PC-9 (cell line): ENCODE data around the gene PIGN. TPM values are rescaled to one million over a fixed set of nuclear protein-coding genes. Genes with fewer than 3 reads are reported as not detected.

Source experiments
- BruUV-seq: library from RNA; stranded (reverse); fragments of 400-500 nt; replicated peaks from 2 replicates; lab custom pipeline; 2021; lab: Mats Ljungman, UMichigan
- CTCF ChIA-PET: fragments of 300-600 bp; sonication (Branson Sonifier 250); formaldehyde crosslinking; loops from one replicate; lab custom pipeline; 2022; ENCODE audit warnings: antibody characterized with exemption; lab: Charles Lee
- POLR2A ChIA-PET: fragments of 300-600 bp; sonication (Branson Sonifier 250); formaldehyde crosslinking; loops from one replicate; lab custom pipeline; 2022; ENCODE audit warnings: antibody characterized with exemption; ENCODE audit not compliant: unreplicated experiment; lab: Charles Lee
- DNase-seq, 2 experiments: peaks; one replicate each; pipeline versions ENCODE4 v3.0.0 to v3.0.0-alpha.2; 2015 to 2022; ENCODE audit warnings: mixed read lengths in 1 of 2
- H2AFZ ChIP-seq: fragments of 200-600 bp; sonication (generic); 2 replicates; pipeline ENCODE4 v1.8.1; 2017; ENCODE audit warnings: antibody characterized with exemption
- H3F3A ChIP-seq: fragments of 200-600 bp; sonication (generic); 2 replicates; pipeline ENCODE4 v1.8.1; 2017; ENCODE audit warnings: antibody characterized with exemption, mild to moderate bottlenecking, low read depth; ENCODE audit not compliant: insufficient read depth
- H3K27ac ChIP-seq: fragments of 200-600 bp; sonication (generic); 2 replicates; pipeline ENCODE4 v1.6.1; 2016; ENCODE audit warnings: mixed run types
- H3K27me3 ChIP-seq: fragments of 200-600 bp; sonication (generic); 2 replicates; pipeline ENCODE4 v1.6.1; 2016; ENCODE audit warnings: low read depth, mixed run types; ENCODE audit not compliant: insufficient read depth
- H3K36me3 ChIP-seq: fragments of 200-600 bp; sonication (generic); 2 replicates; pipeline ENCODE4 v1.6.1; 2016; ENCODE audit warnings: low read depth, mixed run types
- H3K4me1 ChIP-seq: fragments of 200-600 bp; sonication (generic); replicated peaks from 2 replicates; pipeline ENCODE4 v1.6.1; 2016; ENCODE audit warnings: mixed run types; ENCODE audit not compliant: insufficient read depth
- H3K4me2 ChIP-seq: fragments of 200-600 bp; sonication (generic); 2 replicates; pipeline ENCODE4 v1.6.1; 2017; ENCODE audit warnings: mixed run types
- H3K4me3 ChIP-seq: fragments of 200-600 bp; sonication (generic); 2 replicates; pipeline ENCODE4 v1.6.1; 2016; ENCODE audit warnings: mixed run types
- H3K79me2 ChIP-seq: fragments of 200-600 bp; sonication (generic); 2 replicates; pipeline ENCODE4 v1.6.1; 2017; ENCODE audit warnings: low read depth, mixed run types
- H3K9me2 ChIP-seq: fragments of 200-600 bp; sonication (generic); 2 replicates; pipeline ENCODE4 v1.8.1; 2017; ENCODE audit warnings: mild to moderate bottlenecking; ENCODE audit not compliant: insufficient read depth
- H3K9me3 ChIP-seq: fragments of 200-600 bp; sonication (generic); 2 replicates; pipeline ENCODE4 v1.8.1; 2016; ENCODE audit warnings: low read depth; ENCODE audit not compliant: insufficient read depth
- H4K20me1 ChIP-seq: fragments of 200-600 bp; sonication (generic); 2 replicates; pipeline ENCODE4 v1.8.1; 2017; ENCODE audit not compliant: insufficient read depth
- EZH2 ChIP-seq: fragments of 200-600 bp; sonication (generic); IDR thresholded peaks from 2 replicates; pipeline ENCODE4 v1.8.0; 2017; ENCODE audit warnings: antibody characterized with exemption, low read depth
- intact Hi-C: fragments of 100-400 bp; cut with micrococcal nuclease; formaldehyde crosslinking; loops from one replicate; pipeline ENCODE4 v1.10.0; 2022; ENCODE audit not compliant: unreplicated experiment
- total RNA-seq: library from RNA; stranded (reverse); gene quantifications from 2 replicates; pipeline ENCODE4 v1.2.3, GENCODE V29; 2021
- TF ChIP-seq, protein P1 (sequence below): fragments of 200-600 bp; sonication (generic); conservative IDR thresholded peaks from 2 replicates; pipeline ENCODE4 v1.6.1; 2017; ENCODE audit warnings: mixed run types, antibody characterized with exemption, mild to moderate bottlenecking, moderate library complexity

Gene PIGN
- total RNA-seq, 1 experiment from 2014 or later: 20.3 TPM

DNA sequence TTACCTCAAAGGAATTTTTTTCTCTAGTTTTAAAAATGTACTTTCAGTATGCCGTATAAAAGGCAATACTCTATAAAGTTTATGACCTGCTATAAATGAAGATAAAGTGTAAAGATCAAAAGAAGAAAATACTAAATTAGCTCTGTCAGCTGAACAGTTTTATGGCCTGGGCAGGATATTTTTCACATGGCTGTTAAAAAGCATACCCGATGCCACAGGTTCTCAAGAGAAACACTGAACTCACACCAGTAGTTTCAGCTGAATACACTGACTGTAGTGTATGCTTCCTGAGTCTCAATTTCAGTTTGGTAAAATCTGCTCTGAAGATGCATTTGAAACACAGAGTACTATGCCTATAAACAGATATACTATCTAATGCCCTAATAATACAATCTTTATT lies 126.0 kb downstream of the PIGN start:
- no TSS peak for BruUV-seq
- no peaks in the 10 kb centered on the region for H3F3A ChIP-seq
- no peak overlapping the region for H3K27ac ChIP-seq
- no peaks in the 10 kb centered on the region for H3K79me2 ChIP-seq
- POLR2A ChIA-PET: no interaction called here
- no peaks in the 10 kb centered on the region for H3K27me3 ChIP-seq
- no peak for DNase-seq
- H3K4me1 ChIP-seq: no peaks in the 10 kb centered on the region
- H3K4me2 ChIP-seq: no peak overlapping the region
- no peak overlapping the region for H2AFZ ChIP-seq
- H3K9me3 ChIP-seq: no peaks in the 10 kb centered on the region
- H4K20me1 ChIP-seq: no peaks in the 10 kb centered on the region
- CTCF ChIA-PET: no interaction called here
- TF ChIP-seq, protein P1, sequence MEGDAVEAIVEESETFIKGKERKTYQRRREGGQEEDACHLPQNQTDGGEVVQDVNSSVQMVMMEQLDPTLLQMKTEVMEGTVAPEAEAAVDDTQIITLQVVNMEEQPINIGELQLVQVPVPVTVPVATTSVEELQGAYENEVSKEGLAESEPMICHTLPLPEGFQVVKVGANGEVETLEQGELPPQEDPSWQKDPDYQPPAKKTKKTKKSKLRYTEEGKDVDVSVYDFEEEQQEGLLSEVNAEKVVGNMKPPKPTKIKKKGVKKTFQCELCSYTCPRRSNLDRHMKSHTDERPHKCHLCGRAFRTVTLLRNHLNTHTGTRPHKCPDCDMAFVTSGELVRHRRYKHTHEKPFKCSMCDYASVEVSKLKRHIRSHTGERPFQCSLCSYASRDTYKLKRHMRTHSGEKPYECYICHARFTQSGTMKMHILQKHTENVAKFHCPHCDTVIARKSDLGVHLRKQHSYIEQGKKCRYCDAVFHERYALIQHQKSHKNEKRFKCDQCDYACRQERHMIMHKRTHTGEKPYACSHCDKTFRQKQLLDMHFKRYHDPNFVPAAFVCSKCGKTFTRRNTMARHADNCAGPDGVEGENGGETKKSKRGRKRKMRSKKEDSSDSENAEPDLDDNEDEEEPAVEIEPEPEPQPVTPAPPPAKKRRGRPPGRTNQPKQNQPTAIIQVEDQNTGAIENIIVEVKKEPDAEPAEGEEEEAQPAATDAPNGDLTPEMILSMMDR: no peak
- no peak for TF ChIP-seq EZH2
- H3K9me2 ChIP-seq: no peaks in the 10 kb centered on the region
- intact Hi-C loops: no loop called here
- no peak overlapping the region for H3K4me3 ChIP-seq
- no peaks in the 10 kb centered on the region for H3K36me3 ChIP-seq

DNA sequence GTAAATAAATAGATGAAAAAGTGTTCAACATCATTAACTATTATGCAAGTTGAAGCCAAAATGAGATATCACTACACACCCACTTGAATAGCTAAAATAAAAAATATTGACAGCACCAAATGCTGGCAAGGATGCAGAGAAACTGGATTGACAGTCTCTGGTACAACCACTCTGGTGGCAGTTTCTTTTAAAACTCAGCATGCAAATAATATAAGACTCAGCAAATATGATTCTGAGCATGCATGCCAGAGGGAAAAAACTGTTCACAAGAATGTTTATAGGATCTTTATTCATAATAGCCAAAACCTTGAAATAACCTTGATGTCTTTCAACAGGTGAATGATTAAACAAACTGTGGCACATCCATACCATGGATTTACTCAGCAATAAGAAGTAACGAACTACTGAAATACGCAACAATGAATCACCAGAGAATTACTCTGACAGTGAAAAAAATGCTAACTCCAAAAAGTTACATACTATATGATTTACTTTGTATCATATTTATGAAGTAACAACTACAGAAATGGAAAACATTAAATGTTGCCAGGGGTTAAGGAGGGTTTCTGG lies 131.8 kb downstream of the PIGN start:
- H3K36me3 ChIP-seq: no peaks in the 10 kb centered on the region
- ChIA-PET CTCF (no interaction called here), POLR2A (no interaction called here)
- H3K4me2 ChIP-seq: no peak overlapping the region
- no peaks in the 10 kb centered on the region for H3K4me1 ChIP-seq
- no peak for TF ChIP-seq EZH2
- no peaks in the 10 kb centered on the region for H3K79me2 ChIP-seq
- no peaks in the 10 kb centered on the region for H3K9me2 ChIP-seq
- no peaks in the 10 kb centered on the region for H4K20me1 ChIP-seq
- no peaks in the 10 kb centered on the region for H3F3A ChIP-seq
- no peak overlapping the region for H2AFZ ChIP-seq
- H3K4me3 ChIP-seq: no peak overlapping the region
- no TSS peak for BruUV-seq
- no peaks in the 10 kb centered on the region for H3K27me3 ChIP-seq
- H3K9me3 ChIP-seq: no peaks in the 10 kb centered on the region
- no peak for DNase-seq
- H3K27ac ChIP-seq: no peak overlapping the region
- intact Hi-C loops: no loop called here

DNA sequence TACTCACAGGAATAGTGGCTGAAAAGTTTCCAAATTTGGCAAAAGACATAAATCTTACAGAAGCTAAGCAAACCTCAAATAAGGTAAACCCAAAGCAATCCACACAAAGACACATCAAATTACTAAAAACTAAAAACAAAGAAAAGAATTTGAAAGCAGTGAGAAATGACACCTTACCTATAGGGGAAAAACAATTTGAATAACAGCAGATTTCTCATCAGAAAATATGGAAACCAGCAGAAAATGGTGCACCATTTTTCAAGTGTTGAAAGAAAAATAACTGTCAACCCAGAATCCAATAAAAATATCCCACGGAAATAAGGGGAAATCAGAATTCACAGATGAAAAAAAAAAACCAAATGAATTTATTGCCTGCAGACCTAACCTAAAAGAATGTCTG lies 138.6 kb downstream of the PIGN start:
- H3K4me1 ChIP-seq: no peaks in the 10 kb centered on the region
- ChIA-PET CTCF (no interaction called here), POLR2A (no interaction called here)
- H4K20me1 ChIP-seq: no peaks in the 10 kb centered on the region
- TF ChIP-seq, protein P1: no peak
- TF ChIP-seq EZH2: no peak
- intact Hi-C loops: no loop called here
- no peaks in the 10 kb centered on the region for H3F3A ChIP-seq
- H3K9me3 ChIP-seq: no peaks in the 10 kb centered on the region
- H3K27me3 ChIP-seq: no peaks in the 10 kb centered on the region
- H3K27ac ChIP-seq: no peak overlapping the region
- DNase-seq: no peak
- no peaks in the 10 kb centered on the region for H3K9me2 ChIP-seq
- no TSS peak for BruUV-seq
- H3K4me2 ChIP-seq: no peak overlapping the region
- no peaks in the 10 kb centered on the region for H3K36me3 ChIP-seq
- no peak overlapping the region for H3K4me3 ChIP-seq
- no peaks in the 10 kb centered on the region for H3K79me2 ChIP-seq
- no peak overlapping the region for H2AFZ ChIP-seq

DNA sequence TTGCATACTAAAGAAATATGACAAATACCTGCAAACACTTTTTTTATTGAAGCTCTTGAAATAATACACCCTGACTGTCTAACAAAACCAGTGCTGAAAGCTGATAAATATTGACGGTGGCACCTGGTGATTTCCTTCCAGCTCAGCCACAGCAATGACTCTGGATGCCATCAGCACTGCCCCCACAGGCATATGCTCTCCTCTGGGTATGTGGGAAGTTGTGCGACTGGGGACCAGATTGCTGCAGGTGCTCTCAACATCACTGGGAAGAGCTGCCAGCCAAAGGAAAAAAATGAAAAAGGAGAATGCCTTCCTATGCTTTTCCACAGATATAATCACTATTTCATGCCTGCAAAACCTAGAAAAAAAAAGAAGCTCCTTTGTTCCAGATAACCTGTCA lies 141.5 kb downstream of the PIGN start:
- Histone ChIP-seq H3K9me3 (no peaks in the 10 kb centered on the region), H3F3A (no peaks in the 10 kb centered on the region), H3K36me3 (no peaks in the 10 kb centered on the region), H2AFZ (no peak overlapping the region), H3K4me1 (no peaks in the 10 kb centered on the region), H3K27ac (no peak overlapping the region), H3K27me3 (no peaks in the 10 kb centered on the region), H3K4me2 (no peak overlapping the region), H3K79me2 (no peaks in the 10 kb centered on the region), H3K4me3 (no peak overlapping the region), H3K9me2 (no peaks in the 10 kb centered on the region), H4K20me1 (no peaks in the 10 kb centered on the region)
- POLR2A ChIA-PET: no interaction called here
- TF ChIP-seq, protein P1: no peak
- no peak for TF ChIP-seq EZH2
- no peak for DNase-seq
- CTCF ChIA-PET: no interaction called here
- no TSS peak for BruUV-seq
- intact Hi-C loops: no loop called here
